Suprapubic skin (tissue), 4 donors: Measurements from ENCODE around the gene TENT4B.

Experiments
- CTCF ChIP-seq, 2 donors: fragments of 200-600 bp in 1 of 2; fragments of 450-650 bp in 1 of 2; sonication (generic) in 1 of 2; IDR thresholded peaks; one replicate each; pipeline ENCODE4 v1.5.1; 2016 to 2019; ENCODE audit warnings: antibody characterized with exemption in 2 of 2, mild to moderate bottlenecking in 1 of 2, moderate library complexity in 1 of 2
- EP300 ChIP-seq: sonication (generic); formaldehyde crosslinking; IDR thresholded peaks from one replicate; pipeline ENCODE4 v1.6.1; 2017; ENCODE audit warnings: antibody characterized with exemption
- POLR2A ChIP-seq, 2 donors: fragments of 450-650 bp; IDR thresholded peaks; one replicate each; pipeline ENCODE4 v1.6.1; 2017; ENCODE audit warnings: antibody characterized with exemption in 2 of 2, mild to moderate bottlenecking in 2 of 2, moderate library complexity in 2 of 2
- POLR2AphosphoS5 ChIP-seq, 3 donors: sonication (generic); formaldehyde crosslinking; IDR thresholded peaks; one replicate each; pipeline ENCODE4 v1.6.1; 2017; ENCODE audit warnings: antibody characterized with exemption in 3 of 3

DNA sequence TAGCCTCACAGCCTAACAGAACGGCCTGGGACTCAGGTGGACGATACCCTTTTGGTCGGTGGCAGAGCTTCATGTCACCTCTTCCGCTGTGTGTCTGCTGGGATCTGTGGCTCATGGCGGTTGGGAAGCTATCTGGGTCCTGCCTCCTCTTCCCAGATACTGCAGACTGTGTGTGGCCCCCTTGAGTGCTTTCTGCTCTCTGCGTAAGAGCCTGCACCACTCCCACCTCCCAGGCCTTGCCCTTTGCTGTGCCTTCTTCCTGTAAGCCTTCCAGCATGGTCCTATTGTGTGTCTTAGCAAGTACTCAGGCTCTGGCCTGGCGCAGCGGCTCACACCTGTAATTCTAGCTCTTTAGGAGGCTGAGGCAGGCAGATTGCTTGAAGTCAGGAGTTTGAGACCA lies 95.7 kb downstream of the TENT4B start:
- TF ChIP-seq CTCF (IDR thresholded peaks at IDR 0.05) (no peak), POLR2A (IDR thresholded peaks at IDR 0.05) (no peak), EP300 (no peak), POLR2AphosphoS5 (IDR thresholded peaks at IDR 0.05) (no peak)
